Measurements from ENCODE around the gene AGK.
"Not testable (repeated sequence)": the region's sequence is repeated elsewhere in the genome, so short reads cannot be mapped to it uniquely, and the experiment has no call there.

Gene AGK

DNA sequence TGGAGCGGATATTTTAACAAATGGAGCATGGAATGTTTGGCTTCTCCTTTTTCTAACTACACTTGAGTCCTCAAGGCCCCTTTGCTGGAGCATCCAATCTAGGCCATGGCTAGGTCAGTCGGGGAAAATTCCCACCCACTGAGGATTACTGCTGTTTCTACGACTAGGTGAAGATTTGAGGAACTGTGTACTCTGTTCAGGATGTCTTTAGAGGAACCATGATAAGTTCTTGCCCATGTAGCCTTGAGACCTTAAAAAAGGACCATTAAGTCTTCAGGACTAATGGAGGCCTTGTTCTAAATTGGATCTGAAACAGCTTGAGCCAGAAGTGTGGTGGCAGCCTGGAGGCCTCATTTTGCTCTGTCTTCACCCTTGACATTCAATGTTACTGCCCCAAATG, 6.2 kb downstream of the AGK start:
- DNase-seq = no peak

DNA sequence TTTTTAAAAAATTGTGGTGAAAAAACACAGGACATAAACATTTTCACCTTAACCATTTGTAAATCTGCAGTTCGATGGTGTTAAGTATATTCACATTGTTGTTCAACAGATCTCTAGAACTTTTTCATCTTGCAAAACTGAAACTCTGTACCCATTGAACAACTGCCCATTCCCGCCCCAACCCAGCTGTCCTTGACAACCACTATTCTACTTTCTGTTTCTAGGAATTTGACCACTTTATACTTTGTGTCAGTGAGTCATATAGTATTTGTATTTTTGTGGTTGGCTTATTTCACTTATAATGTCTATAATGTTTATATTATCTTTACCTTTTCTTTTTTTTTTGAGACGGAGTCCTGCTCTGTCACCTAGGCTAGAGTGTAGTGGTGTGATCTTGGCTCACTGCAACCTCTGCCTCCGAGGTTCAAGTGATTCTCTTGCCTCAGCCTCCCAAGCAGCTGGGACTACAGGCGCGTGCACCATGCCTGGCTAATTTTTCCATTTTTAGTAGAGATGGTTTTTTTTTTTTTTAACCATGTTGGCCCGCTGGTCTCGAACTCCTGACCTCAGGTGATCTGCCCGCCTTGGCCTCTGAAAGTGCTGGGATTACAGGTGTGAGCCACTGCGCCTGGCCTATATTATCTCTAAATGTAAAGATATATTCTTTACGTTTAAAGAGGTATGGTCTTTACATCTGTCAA, 6.8 kb downstream of the AGK start:
- not testable (repeated sequence) for DNase-seq

DNA sequence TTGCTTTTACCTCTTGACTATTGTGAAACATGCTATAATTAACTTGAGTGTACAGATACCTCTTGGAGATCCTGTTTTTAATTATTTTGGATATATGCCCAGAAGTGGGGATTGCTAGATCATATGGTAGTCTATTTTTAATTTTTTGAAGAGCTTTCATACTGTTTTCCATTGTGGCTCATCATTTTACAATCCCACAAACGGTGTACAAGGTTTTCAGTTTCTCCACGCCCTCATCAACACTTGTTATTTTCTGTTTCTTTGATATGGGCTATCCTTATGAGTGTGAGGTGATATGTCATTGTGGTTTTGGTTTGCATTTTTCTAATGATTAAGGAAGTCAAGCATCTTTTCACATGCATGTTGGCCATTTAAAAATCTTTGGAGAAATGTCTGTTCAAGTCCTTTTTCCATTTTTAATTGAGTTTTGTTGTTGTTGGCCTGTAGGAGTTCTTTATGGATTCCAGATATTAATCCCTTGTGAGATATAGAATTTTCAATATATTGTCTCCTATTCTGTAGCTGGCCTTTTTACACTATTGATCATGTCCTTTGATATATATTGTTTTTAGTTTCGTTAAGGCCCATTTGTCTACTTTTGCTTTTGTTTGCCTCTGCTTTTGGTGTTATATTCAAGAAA, 7.5 kb downstream of the AGK start:
- DNase-seq = no peak

DNA sequence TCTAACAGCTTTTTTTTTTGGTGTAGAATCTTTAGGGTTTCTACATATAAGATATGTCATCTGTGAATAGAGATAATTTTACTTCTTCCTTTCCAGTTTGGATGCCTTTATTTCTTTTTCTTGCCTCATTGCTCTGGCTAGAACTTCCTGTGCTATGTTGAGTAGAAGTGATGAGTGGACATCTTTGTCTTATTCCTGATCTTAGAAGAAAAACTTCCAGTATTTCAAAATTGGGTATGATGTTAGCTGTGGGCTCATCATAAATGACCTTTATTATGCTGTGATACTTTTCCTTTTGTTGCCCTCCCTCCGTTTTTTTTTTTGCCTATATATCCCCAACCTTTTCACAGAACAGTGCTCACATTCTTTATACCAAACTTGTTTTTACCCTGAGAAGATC, 8.8 kb downstream of the AGK start:
- DNase-seq = no peak

DNA sequence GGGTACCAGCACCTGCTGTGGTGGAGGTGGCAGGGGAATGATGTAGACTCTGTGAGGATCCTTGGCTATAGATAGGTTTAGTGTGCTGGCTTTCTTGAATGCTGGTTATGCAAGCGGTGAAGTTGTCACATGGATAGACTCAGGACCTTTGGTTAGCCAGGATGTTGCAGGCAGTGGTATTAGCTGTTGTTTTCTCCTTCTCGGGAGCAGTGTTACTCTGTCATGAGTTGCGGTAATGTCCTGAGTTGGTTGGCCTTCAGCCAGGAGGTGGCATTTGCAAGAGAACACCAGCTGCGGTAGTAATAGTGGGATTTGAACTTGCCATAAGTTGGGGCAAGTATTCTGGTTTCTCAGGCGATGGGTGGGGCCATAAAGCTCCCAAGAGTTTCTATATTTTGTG, 10.8 kb downstream of the AGK start:
- DNase-seq = no peak

DNA sequence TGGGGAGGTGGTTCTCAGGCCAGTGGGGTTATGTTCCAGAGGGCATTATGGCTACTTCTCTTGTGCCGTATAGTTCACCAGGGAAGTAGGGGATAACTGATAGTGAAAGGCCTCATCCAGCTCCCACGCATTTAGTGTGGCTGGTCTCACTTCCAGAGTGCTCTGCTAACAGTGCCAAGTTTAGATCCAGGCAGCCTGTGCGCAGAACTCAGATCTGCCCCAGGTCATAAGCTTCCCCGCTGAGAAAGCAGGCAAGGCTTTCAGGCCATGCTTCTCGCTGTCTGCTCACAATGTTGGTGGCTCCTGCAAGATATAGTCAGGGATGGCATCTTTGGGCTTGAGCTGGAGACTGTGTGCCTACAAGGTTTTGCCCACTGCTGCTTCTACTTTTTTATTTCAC, 11.3 kb downstream of the AGK start:
- DNase-seq = no peak

DNA sequence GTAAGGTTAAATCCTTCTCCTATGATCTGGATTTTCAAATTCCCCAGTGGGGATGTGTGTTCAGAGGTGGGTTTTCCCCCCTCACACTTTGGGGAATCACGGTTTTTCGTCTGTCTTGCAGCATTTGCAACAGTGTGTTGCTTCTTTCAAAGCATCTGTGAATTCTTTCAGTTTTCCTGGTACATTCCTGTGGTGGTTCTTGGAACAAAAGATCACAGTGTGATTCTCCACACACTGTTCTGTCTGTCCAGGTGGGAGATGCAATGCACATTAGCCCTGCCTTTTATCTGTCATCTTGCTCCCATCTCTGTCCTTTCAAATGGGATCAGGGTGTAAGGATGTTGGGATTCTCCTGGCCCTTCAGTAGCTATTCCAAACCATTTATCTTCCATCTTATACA, 11.8 kb downstream of the AGK start:
- DNase-seq = no peak

DNA sequence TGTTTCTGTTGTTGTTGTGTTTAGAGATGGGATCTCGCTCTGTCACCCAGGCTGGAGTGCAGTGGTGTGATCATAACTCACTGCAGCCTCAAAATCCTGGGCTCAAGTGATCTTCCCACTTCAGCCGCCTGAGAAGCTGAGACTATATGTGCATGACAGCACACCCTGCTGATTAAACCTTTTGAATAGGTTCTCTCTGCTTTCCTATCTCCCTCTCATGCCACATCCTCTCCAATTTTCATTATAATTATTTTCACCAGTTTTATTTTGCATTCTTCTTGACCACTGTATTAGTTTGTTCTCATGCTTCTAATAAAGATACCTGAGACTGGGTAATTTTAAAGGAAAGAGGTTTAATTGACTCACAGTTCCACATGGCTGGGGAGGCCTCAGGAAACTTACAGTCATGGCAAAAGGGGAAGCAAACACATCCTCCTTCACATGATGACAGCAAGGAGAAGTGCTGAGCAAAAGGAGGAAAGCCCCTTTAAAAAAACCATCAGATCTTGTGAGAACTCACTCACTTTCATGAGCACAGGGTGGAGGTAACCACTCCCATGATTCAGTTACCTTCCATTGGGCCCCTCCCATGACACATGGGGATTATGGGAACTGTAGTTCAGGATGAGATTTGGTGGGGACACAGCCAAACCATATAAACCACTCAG, 12.9 kb downstream of the AGK start:
- peak; percentile 67 for DNase-seq

DNA sequence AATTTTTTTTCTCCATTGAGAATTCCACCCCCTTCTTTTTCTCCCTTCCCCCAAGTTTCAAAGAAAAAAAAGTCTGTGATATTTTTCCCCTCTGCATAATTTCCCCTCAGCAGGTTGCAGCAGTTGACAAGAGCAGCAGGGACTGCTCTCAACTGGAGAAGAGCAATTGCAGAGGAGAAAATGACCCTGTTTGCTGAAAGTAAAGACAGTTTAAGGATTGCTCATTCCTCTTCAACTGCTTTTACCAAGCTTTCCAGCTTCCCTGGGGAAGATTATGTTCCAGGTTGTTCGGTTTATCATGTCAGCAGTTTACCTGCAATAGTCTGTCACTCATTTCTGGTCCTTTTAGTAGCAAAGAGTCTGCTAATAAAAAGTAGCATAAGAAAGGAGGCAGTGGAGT, 16.2 kb downstream of the AGK start:
- DNase-seq = no peak

DNA sequence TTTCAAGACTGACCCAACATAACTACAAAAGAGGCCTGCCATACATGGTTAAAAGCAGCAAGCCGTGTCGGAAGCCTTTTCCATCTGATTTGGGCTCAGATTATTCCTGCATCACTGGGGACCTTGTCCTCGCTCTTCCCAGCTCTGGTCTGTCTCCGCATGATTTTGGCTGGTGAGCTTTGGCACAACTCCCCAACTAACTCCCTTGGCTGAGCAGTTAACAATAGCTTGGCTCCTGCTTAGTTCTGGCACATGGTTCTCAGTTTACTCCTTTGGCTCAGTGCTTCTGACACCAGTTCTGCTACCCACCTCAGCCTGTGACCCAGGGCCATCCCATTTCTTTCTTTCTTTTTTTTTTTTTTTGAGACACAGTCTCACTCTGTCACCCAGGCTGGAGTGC, 17.0 kb downstream of the AGK start:
- DNase-seq = no peak

DNA sequence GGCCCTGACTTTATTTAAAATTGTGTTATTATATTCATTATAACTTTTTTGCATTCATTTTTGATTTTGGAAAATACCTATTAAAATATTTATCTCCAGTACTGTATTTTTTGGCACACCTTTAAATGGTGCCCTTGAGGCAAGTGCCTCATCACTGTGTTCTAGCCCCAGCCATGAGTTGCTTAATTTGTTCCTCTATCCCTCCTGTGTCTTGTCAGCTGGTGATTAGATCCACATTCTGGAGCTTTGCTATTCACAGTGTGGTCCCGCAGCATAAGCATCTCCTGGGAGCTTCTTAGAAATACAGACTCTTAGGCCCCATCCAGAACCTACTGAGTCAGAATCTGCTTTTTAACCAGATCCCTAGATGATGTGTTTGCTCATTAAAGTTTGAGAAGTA, 19.8 kb downstream of the AGK start:
- DNase-seq = no peak

DNA sequence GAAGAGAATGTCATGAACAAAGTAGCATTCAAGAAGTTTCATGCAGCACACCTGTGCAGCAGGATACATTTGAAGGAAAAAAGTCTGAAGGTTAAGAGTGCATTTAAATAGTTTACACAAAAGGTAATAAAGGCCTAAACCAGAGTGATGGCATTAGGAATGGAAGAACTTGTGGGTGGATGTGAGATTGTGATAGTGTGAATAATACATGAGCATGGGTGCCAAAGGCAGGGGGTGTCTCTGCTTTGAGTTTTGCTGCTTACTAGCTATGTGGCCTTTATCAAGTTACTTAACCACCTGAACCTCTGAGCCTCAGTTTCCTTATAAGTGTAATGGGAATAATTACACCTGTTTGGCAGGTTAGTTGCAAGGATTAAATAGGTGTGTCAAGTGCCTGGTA, 21.0 kb downstream of the AGK start:
- no peak for DNase-seq

DNA sequence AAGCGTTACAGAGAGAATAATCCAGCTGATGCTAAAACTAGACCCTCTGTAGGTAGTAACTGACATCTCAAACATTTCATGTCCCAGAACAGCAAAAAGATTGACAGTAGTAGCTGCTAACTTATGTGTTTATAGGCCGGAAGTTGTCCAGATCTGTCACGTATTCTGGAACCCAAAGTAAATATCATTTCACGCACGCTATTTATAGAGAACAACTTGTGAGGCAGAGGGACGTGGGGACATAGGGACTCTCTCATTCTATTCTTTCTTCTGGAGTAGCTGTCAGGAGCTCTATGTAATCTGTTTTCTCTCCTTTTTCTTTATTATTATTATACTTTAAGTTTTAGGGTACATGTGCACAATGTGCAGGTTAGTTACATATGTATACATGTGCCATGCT, 22.3 kb downstream of the AGK start:
- no peak for DNase-seq

DNA sequence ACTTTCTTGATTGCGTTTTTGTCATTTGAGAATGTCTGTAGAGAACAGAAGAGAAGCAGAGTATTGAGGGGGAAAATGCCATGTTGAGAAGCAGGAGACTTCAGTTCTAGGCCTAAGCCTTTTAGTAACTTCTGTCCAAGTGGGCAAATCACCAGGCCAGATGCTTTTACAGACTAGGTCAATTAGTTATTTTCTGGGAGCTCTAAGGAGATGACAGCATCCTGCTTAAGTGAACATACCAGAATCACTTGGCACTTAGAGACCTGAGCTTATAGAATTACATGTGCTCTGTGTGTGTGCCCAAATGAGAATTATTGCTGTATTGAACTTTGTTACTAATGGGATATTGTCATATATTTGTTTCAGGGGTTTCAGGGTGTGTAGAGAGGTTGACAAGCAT, 24.0 kb downstream of the AGK start:
- no peak for DNase-seq

DNA sequence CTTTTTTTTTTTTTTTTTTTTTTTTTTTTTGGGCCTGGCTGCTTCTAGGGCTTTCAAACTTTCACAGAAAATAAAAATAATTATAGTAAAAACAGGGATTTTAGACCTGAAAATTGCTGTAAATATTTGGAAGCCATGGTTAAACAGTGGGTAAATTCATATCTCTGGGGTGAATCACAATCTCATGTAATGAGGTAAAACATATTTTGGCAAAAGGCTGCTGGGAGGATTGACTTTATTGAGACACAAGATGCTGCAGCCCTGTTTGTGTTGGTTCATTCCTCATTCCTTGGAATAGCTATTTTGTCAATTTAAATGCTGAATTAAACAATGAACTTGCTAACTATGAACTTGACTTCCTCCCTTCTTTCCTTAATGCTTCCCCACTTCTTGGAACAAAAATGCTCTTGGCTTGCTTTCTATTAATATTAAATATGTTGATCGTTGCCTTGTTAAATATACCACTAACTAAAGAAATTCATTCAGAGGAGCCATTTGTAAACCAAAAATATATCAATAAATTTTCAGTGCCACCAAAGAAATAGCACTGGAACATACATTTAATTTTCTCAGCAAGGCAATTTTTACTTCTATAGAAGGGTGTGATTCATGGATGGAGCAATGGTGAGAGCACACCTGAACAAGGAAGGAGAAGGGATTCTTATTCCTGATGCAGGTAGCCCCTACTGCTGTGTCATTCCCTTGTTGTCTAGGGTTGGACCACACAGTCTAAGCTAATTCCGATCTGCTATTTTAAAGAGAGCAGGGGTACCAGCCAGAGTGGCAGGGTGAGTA, 24.6 kb downstream of the AGK start:
- DNase-seq = no peak

DNA sequence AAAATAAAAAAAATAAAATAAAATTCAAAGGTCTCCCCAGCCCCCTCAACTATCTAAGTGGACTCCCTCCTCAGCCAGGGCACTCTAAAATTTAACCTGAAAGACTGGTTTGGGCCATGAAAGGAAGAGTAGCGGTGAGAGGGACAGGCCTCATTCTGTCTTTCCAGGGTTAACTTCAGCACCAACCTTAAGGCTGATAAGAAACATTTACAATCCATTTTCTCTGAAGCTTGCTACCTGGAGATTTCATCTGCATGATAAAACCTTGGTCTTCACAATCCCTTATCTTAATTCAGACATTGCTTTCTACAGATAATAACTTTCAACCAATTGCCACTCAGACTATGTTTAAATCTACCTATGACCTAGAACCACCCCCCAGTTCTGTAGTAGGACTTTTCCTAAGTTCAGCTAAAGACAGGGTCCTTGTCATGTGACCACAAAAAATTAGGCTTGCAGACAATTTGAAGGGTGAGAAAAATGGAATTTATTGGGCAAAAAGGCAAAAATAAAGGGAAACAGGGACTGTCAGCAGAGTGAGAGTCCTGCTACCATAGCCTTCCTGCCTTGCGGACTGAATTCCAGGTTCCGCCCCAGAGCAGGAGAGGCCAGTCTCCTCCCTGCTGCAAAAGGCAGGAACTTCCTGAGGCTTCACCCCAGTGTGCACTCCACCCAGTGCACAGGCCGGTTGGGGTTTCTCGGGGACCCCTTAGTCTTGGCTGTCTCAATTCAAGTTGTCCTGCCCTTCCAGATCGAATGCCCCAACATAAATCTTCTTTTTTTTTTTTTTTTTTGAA, 26.0 kb downstream of the AGK start:
- DNase-seq = no peak

DNA sequence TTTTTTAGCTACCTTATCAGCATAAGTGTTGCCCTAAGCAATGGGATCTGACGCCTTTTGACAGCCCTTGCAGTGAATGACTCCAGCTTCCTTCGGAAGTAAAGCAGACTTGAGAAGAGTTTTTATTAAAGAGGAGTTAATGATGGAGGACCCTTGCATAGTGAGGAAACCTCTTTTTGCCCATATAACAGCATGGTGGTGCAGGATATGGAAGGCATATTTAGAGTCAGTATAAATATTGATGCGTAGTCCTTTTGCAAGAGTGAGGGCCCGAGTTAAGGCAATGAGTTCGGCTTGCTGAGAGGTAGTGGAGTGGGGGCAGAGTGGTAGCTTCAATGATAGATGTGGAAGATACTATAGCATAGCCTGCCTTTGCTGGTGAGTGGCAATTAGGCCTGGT, 28.7 kb downstream of the AGK start:
- DNase-seq = not testable (repeated sequence)

DNA sequence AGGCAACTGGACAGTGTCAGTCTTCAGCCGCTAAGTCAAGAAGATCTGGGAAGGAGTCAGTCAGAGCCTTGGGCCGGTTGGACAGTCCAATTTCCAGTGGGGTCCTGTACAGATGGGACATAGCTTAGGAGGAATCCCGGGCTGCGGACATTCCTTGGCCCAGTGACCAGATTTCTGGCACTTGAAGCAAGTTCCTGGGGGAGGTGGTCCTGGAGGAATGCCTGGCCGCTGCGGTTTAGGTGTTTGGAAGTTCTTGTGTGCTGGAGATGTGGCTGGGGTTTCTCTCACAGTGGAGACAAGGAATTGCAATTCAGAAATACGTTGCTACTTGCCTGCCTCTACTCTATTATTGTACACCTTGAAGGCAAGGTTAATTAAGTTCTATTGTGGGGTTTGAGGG, 30.9 kb downstream of the AGK start:
- not testable (repeated sequence) for DNase-seq

DNA sequence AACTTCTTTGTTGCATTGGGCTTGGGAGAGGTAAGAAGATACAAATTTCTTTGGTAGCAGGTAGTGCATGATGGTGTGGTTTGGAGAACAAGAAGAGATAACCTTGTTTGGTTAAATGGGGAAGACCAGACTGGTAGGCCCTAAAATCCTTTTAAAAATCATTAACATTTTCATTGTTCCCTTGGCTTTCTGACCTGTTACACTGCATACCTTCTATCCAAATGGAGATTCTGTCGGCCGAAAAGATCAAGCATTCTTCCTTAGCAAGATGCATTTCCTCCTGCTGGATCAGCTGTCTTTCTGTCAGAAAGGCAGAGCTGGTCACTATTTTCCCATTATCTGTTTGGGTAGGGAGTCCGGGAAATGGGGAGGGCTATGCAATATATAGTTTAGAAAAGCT, 33.7 kb downstream of the AGK start:
- DNase-seq = no peak

DNA sequence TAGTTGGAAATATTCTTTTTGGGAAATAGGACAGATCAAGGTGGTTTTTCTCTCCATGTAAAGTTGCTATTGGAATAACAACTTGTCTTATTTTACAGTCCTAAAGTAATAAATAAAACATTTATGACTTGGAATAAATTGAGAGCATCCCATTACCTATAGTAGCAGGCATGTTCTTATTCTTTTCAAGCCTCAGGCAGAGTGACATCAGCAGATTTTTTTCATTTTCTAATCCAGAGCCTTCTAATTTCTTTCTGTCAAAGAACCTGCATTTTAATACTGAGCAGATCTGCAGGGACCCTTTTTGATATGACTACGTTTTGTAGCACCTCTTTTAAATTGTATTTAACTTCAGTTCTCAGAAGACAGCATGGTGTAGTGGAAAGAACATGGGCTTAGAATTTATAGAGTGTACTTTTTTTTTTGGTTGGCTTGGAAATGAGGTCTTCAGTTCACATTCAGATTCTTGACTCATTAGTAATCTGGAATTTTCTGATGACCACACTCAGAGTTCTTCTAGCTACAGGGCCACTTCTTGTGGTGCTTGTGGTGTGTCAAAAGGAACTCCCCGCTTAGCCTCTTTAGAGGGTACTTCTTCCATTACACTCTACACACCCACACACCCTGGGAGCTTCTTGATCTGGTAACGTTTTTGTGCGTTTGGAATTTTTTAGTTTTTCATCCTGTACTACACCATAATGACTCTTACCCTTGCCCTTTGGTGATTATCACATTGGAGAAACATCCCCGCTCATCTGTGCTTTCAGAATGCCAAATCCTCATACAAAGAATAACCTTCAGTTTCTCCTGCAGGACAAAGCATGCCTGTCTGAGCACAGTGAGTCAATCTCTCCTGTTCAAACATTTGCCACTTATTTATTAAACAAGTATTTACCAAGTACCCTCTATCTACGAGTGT, 34.6 kb downstream of the AGK start:
- no peak for DNase-seq

DNA sequence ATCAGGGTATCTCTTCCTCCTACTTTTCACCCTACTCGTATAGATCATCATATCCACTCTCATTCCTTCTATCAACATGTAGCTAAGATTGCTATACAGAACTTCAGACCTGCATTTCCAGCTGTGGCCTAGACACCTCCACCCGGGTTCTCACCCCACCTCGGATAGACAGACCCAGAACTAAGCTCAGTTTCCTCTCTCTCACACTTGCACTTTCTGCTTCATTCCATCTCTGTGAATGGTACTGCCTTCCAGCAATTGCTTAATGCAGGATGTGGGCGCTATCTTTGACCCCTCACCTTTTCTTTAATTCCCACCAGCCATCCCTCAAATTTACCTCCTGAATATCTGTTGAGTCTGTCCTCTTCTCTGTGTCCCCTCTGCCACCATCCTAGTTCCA, 35.7 kb downstream of the AGK start:
- DNase-seq = no peak

DNA sequence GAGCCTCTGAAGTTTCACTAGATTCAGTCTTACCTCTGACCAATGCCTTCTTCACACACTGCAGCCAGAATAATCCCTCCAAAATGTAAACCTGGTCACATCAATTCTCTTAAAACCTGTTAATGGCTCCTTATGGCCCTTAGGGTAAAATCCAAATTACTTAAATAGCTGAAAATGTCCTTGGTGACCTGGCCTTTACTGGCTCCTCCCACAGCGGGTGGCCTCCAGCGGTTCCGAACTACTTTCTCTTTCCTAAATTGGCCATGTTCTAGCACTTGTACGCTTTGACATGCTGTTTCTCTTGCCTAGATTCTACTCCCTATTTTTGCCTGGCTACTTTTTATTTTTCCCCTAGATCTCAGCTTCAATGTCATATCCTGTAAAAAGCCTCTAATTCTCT, 36.1 kb downstream of the AGK start:
- no peak for DNase-seq

Data from activated effector memory CD4-positive, alpha-beta T cell treated with anti-CD3 and anti-CD28 coated beads, Interleukin-2, amount 50 U/mL, for 16 hours (primary cell).